ENCODE measurements around the gene SLX9. TPM values are rescaled to one million over a fixed set of nuclear protein-coding genes. Genes with fewer than 3 reads are reported as not detected.

Gene SLX9
- total RNA-seq, 1 donor from 2014 or later, result 33.3 TPM

- no peak for DNase-seq (ENCODE audit: extremely low spot score, unreplicated experiment)
- peaks cover 15% of the 10 kb centered on the region for H3K27me3 Mint-ChIP-seq
- H3K4me3 Mint-ChIP-seq, result no peak overlapping the region
- TF ChIP-seq, protein P1, sequence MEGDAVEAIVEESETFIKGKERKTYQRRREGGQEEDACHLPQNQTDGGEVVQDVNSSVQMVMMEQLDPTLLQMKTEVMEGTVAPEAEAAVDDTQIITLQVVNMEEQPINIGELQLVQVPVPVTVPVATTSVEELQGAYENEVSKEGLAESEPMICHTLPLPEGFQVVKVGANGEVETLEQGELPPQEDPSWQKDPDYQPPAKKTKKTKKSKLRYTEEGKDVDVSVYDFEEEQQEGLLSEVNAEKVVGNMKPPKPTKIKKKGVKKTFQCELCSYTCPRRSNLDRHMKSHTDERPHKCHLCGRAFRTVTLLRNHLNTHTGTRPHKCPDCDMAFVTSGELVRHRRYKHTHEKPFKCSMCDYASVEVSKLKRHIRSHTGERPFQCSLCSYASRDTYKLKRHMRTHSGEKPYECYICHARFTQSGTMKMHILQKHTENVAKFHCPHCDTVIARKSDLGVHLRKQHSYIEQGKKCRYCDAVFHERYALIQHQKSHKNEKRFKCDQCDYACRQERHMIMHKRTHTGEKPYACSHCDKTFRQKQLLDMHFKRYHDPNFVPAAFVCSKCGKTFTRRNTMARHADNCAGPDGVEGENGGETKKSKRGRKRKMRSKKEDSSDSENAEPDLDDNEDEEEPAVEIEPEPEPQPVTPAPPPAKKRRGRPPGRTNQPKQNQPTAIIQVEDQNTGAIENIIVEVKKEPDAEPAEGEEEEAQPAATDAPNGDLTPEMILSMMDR (conservative IDR thresholded peaks at IDR 0.05), result no peak
- H3K9me3 Mint-ChIP-seq, result peaks cover 9% of the 10 kb centered on the region
- no peak overlapping the region for H3K27ac Mint-ChIP-seq
- peaks cover 33% of the 10 kb centered on the region for H3K4me1 Mint-ChIP-seq (ENCODE audit: unreplicated experiment)
- no peaks in the 10 kb centered on the region for H3K36me3 Mint-ChIP-seq
Observed at GRCh38 chr21:45026066-45026745, 86.4 kb downstream of the SLX9 start.

Other genes starting within 250 kb of the SLX9 start
- gene KRTAP10-12, start 242.9 kb upstream of the SLX9 start, total RNA-seq (ENCODE audit: low replicate concordance), result not detected in 2 replicates
- 0.34 and 0.59 TPM in 2 replicates for gene TSPEAR, start 228.5 kb upstream of the SLX9 start, total RNA-seq (ENCODE audit: low replicate concordance)
- 75.6 and 92.4 TPM in 2 replicates for gene UBE2G2, start 138.2 kb upstream of the SLX9 start, total RNA-seq (ENCODE audit: low replicate concordance)
- gene SUMO3, start 122.0 kb upstream of the SLX9 start, total RNA-seq (ENCODE audit: low replicate concordance), result 61.0 and 81.2 TPM in 2 replicates
- gene PTTG1IP, start 66.3 kb upstream of the SLX9 start, total RNA-seq (ENCODE audit: low replicate concordance), result 168 and 195 TPM in 2 replicates
- gene ITGB2, start 19.1 kb upstream of the SLX9 start, total RNA-seq (ENCODE audit: low replicate concordance), result 0.36 and 0.80 TPM in 2 replicates
- 20.7 and 20.9 TPM in 2 replicates for gene ADARB1, start 134.6 kb downstream of the SLX9 start, total RNA-seq (ENCODE audit: low replicate concordance)

Data from type B pancreatic cell (in vitro differentiated cells).